Brain microvascular endothelial cell (primary cell): ENCODE results near the gene MSGN1.
"Not testable (repeated sequence)": the region's sequence is repeated elsewhere in the genome, so short reads cannot be mapped to it uniquely, and the experiment has no call there.

Source experiments
- DNase-seq: peaks from one replicate; pipeline ENCODE4 v3.0.0-alpha.2; 2020
- H3K27ac ChIP-seq: fragments of 250-450 bp; sonication (Bioruptor Pico); 2 replicates; pipeline ENCODE4 v1.5.1; 2020; ENCODE audit warnings: mild to moderate bottlenecking, moderate library complexity
- H3K27me3 ChIP-seq: fragments of 250-450 bp; sonication (Bioruptor Pico); replicated peaks from 2 replicates; pipeline ENCODE4 v1.5.1; 2020; ENCODE audit warnings: mild to moderate bottlenecking
- H3K36me3 ChIP-seq: fragments of 250-450 bp; sonication (Bioruptor Pico); replicated peaks from 2 replicates; pipeline ENCODE4 v1.5.1; 2020; ENCODE audit warnings: mild to moderate bottlenecking
- H3K4me3 ChIP-seq: 2 replicates; pipeline ENCODE4 v1.5.1; 2011; ENCODE audit warnings: low read depth, mild to moderate bottlenecking, control low read depth, low read length, moderate library complexity
- in situ Hi-C: cut with HindIII; loops from 2 replicates; pipeline ENCODE4 v1.10.0; 2017; ENCODE audit warnings: low sequenced_read_pairs, low pct_ligation_motif_present
- TF ChIP-seq, protein P1 (sequence below): IDR thresholded peaks from 2 replicates; pipeline ENCODE4 v1.5.1; 2011; ENCODE audit warnings: low read depth, mild to moderate bottlenecking, moderate library complexity, low read length, control low read depth, inconsistent platforms; ENCODE audit errors: missing control alignments

Gene MSGN1

DNA sequence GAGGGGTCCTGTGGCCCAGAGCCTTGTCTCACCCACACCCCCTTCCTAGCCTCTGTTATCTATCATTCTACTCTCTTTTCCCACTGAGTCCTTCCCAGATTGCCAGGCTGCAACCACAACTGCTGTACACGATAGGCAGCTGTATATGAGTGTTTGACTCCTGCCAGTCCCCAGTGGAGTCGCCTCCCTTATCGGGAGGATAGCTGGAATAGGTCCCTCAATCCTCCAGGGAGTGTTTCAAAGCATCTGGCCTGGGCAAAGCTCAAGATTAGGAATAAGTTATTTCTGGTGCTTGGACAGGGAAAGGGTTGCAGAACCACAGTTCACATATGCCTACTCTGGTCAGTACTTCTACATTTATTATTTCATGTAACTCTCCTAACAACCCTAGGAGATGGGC, 4.8 kb downstream of the MSGN1 start:
- in situ Hi-C loops = no loop called here
- H3K27ac ChIP-seq = no peak overlapping the region
- no peaks in the 10 kb centered on the region for H3K27me3 ChIP-seq
- H3K4me3 ChIP-seq = no peak overlapping the region
- TF ChIP-seq, protein P1, sequence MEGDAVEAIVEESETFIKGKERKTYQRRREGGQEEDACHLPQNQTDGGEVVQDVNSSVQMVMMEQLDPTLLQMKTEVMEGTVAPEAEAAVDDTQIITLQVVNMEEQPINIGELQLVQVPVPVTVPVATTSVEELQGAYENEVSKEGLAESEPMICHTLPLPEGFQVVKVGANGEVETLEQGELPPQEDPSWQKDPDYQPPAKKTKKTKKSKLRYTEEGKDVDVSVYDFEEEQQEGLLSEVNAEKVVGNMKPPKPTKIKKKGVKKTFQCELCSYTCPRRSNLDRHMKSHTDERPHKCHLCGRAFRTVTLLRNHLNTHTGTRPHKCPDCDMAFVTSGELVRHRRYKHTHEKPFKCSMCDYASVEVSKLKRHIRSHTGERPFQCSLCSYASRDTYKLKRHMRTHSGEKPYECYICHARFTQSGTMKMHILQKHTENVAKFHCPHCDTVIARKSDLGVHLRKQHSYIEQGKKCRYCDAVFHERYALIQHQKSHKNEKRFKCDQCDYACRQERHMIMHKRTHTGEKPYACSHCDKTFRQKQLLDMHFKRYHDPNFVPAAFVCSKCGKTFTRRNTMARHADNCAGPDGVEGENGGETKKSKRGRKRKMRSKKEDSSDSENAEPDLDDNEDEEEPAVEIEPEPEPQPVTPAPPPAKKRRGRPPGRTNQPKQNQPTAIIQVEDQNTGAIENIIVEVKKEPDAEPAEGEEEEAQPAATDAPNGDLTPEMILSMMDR = no peak
- no peaks in the 10 kb centered on the region for H3K36me3 ChIP-seq
- no peak for DNase-seq

DNA sequence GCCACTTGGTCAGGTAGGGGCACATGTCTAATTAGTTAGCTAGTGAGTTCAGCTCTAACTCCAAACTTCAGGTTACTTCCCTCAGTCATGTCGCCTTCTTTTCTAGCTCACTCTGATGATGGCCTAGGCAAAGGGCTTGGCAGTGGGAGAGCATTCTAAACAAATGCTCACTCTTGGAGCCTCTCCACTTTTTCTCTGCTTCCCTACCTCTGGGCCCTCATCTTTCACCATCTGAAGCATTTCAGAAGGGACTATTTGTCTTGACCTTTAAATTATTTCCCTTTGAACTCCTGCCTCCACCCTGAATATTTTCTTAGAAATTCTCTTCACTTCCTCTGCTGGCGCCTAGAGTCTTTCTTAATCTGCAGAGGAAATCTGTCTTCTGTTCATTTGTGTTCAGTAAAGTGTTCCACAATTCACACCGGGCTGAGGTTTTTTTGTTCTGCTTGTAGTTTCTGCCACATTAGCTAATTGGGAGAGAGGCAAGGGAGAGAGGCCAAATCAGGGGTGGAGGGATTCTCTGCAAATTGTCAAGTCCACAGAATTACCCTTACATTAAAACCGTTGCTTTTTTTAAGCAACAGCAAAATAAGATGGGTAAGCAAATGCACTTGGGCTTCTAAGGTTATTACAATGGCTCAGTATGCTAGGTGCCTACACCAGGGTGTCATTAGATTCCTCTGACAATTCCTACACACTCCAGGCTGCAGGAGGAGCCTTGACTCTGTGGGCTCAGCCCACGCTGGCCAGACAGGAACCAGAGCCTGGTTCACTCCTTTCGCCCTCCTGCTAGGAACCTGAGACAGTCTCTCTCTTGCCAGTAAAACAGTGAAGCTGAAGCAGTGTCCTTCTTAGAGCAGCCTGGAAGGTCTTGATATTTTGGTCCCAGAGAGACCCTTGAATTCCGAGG, 5.5 kb downstream of the MSGN1 start:
- Histone ChIP-seq H3K36me3 (no peaks in the 10 kb centered on the region), H3K27ac (no peak overlapping the region), H3K4me3 (no peak overlapping the region), H3K27me3 (no peaks in the 10 kb centered on the region)
- no peak for DNase-seq
- TF ChIP-seq, protein P1 = no peak
- in situ Hi-C loops = no loop called here

DNA sequence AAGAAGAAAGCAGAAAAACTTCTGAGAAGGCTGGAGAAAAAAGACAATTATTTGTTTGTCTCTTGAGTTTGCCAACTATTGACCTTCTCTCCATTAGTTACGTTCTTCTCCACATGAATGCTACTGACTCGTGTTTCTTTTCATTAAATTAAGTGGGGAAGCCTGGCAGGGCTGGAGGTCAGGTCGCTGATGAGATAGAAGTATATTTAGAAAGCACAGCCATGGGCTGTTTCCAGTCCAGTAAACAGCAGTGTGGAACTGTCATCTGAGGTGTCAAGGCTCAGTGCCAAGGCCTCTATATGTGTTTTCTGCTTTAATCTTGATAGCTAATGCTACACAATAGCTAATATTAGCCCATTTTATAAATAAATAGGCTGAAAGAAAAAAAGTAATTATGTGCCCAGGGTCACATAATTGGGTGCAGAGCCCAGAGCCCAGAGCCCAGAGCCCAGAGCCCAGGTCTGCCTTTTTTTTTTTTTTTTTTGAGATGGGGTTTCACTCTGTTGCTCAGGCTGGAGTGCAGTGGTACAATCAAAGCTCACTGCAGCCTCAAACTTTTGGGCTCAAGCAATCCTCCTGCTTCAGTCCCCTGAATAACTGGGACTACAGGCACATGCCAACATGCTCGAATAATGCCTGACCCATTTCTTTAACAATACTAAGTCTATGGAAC, 6.3 kb downstream of the MSGN1 start:
- Histone ChIP-seq H3K27ac (no peak overlapping the region), H3K36me3 (no peaks in the 10 kb centered on the region), H3K27me3 (no peaks in the 10 kb centered on the region), H3K4me3 (no peak overlapping the region)
- TF ChIP-seq, protein P1 = no peak
- no peak for DNase-seq
- in situ Hi-C loops = no loop called here

DNA sequence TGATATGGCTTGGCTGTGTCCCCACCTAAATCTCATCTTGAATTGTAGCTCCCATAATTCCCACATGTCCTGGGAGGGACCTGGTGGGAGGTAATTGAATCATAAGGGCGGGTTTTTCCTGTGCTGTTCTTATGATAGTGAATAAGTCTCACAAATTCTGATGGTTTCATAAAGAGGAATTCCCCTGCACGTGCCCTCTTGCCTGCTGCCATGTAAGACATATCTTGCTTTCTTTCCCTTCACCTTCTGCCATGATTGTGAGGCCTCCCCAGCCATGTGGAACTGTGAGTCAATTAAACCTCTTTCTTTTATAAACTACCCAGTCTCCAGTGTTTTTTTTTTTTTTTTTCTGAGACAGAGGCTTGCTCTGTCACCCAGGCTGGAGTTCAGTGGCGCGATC, 7.4 kb downstream of the MSGN1 start:
- H3K36me3 ChIP-seq, DNase-seq, H3K4me3 ChIP-seq, H3K27ac ChIP-seq, H3K27me3 ChIP-seq, in situ Hi-C loops: not testable (repeated sequence)

DNA sequence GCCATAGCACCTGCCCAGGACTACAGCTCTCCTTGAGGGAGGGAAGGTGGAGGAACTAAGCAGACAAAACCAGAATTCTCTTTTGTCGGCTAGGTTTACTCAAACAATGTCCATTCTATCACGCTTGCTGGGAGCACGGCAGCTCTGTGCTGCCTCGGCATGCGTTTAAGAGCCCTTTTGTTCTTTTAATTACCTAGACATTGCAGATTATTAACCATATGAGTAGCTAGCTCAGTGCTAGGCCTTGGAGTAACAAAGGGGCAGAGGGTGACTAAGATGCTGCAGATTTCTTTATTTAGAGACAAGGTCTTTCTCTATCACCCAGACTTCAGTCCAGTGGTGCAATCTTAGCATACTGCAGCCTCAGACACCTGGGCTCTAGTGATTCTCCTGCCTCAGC, 11.1 kb downstream of the MSGN1 start:
- DNase-seq = no peak
- in situ Hi-C loops = no loop called here
- H3K27me3 ChIP-seq = no peaks in the 10 kb centered on the region
- no peaks in the 10 kb centered on the region for H3K36me3 ChIP-seq
- TF ChIP-seq, protein P1 = no peak
- H3K27ac ChIP-seq = no peak overlapping the region
- H3K4me3 ChIP-seq = no peak overlapping the region

DNA sequence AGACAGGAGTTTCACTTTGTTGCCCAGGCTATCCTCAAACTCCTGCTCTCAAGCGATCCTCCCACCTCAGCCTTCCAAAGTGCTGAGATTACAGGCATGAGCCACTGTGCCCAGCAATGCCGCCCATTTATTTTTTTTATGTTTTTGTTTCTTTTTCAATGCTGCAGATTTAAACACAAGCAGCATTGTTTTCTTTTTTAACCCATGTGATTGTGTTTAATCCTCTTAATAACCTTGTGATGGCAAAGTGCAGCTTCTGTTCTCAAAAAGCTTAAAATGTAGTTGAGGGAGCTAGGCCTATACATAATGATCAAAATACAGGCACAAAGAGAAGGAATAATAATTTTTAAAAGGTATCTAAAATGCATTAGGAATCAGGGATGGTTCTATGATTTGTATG, 11.5 kb downstream of the MSGN1 start:
- TF ChIP-seq, protein P1 = no peak
- in situ Hi-C loops = no loop called here
- DNase-seq = no peak
- Histone ChIP-seq H3K36me3 (no peaks in the 10 kb centered on the region), H3K27ac (no peak overlapping the region), H3K4me3 (no peak overlapping the region), H3K27me3 (no peaks in the 10 kb centered on the region)
